SK-MEL-5 (cell line): Measurements from ENCODE around the gene RYR1. TPM values are rescaled to one million over a fixed set of nuclear protein-coding genes. Genes with fewer than 3 reads are reported as not detected.
"Not testable (repeated sequence)": the region's sequence is repeated elsewhere in the genome, so short reads cannot be mapped to it uniquely, and the experiment has no call there.

ENCODE experiments used
- DNase-seq: peaks from one replicate; pipeline ENCODE4 v3.0.0-alpha.2; 2016; ENCODE audit warnings: low read depth, low spot score
- in situ Hi-C: cut with HindIII; loops from 2 replicates; pipeline ENCODE4 v1.10.0; 2016; ENCODE audit warnings: low sequenced_read_pairs, high pct_unique_total_duplicates, low pct_unique_long_range_greater_than_20kb
- total RNA-seq: library from RNA; depleted of rRNA; stranded (reverse); fragments of >200 nt; shearing (Covaris generic); gene quantifications from 2 replicates; pipeline ENCODE4 v1.2.3, GENCODE V29; 2014

RYR1 gene
- total RNA-seq, 1 experiment from 2014 or later, result 0.03 TPM

- peak; percentile 15 for DNase-seq
- in situ Hi-C loops, result no loop called here
These were observed 123.2 kb downstream of the RYR1 start for GRCh38 chr19:38556521-38557174.

GRCh38 chr19:38557205-38557799 is 123.8 kb downstream of the RYR1 start:
- in situ Hi-C loops, result no loop called here
- no peak for DNase-seq

GRCh38 chr19:38558933-38559332 is 125.4 kb downstream of the RYR1 start:
- DNase-seq, in situ Hi-C loops: not testable (repeated sequence)

- in situ Hi-C loops, result no loop called here
These were observed 126.2 kb downstream of the RYR1 start for GRCh38 chr19:38559428-38560401.

GRCh38 chr19:38561053-38561606 is 127.6 kb downstream of the RYR1 start:
- no peak for DNase-seq
- in situ Hi-C loops, result no loop called here

More at GRCh38 chr19:38559428-38560401, 126.2 kb downstream of the RYR1 start:
- DNase-seq, result no peak

GRCh38 chr19:38561658-38562057 is 128.2 kb downstream of the RYR1 start:
- DNase-seq, result no peak

GRCh38 chr19:38562096-38562495 is 128.6 kb downstream of the RYR1 start:
- DNase-seq, result no peak
- in situ Hi-C loops, result no loop called here

More at GRCh38 chr19:38561658-38562057, 128.2 kb downstream of the RYR1 start:
- in situ Hi-C loops, result no loop called here

- in situ Hi-C loops, result no loop called here
- no peak for DNase-seq
These were observed 130.0 kb downstream of the RYR1 start for GRCh38 chr19:38563475-38563874.

- no peak for DNase-seq
- in situ Hi-C loops, result no loop called here
These were observed 131.6 kb downstream of the RYR1 start for GRCh38 chr19:38564981-38565690.

- in situ Hi-C loops, result no loop called here
- no peak for DNase-seq
These were observed 132.2 kb downstream of the RYR1 start for GRCh38 chr19:38565691-38566105.

- in situ Hi-C loops, result no loop called here
- no peak for DNase-seq
These were observed 136.0 kb downstream of the RYR1 start for GRCh38 chr19:38569368-38569983.

- in situ Hi-C loops, result no loop called here
- no peak for DNase-seq
These were observed 138.2 kb downstream of the RYR1 start for GRCh38 chr19:38571682-38572081.

- in situ Hi-C loops, result no loop called here
- DNase-seq, result no peak
These were observed 144.3 kb downstream of the RYR1 start for GRCh38 chr19:38577826-38578225.

GRCh38 chr19:38579304-38579703 is 145.8 kb downstream of the RYR1 start:
- DNase-seq, in situ Hi-C loops: not testable (repeated sequence)

GRCh38 chr19:38580080-38580479 is 146.6 kb downstream of the RYR1 start:
- DNase-seq, result no peak
- in situ Hi-C loops, result no loop called here

GRCh38 chr19:38583219-38583984 is 149.9 kb downstream of the RYR1 start:
- in situ Hi-C loops, result no loop called here
- no peak for DNase-seq
